Transverse colon (tissue), 4 donors: ENCODE measurements around the gene TMEM131L. TPM values are rescaled to one million over a fixed set of nuclear protein-coding genes. Genes with fewer than 3 reads are reported as not detected.

Source experiments
- DNase-seq: peaks from one replicate; pipeline ENCODE4 v3.0.0-alpha.2; 2019
- H3K27ac ChIP-seq, 4 donors: fragments of 200-600 bp; sonication (generic); 2 replicates each; pipeline ENCODE4 v1.5.1; 2016 to 2018; ENCODE audit warnings: inconsistent platforms in 4 of 4
- H3K27me3 ChIP-seq: fragments of 200-600 bp; sonication (generic); 2 replicates; pipeline ENCODE4 v1.5.1; 2017; ENCODE audit warnings: inconsistent platforms
- H3K36me3 ChIP-seq, 4 donors: fragments of 200-600 bp; sonication (generic); 2 replicates each; pipeline ENCODE4 v1.5.1; 2017 to 2019; ENCODE audit warnings: inconsistent platforms in 4 of 4
- H3K4me1 ChIP-seq, 4 donors: fragments of 200-600 bp; sonication (generic); 2 replicates each; pipeline ENCODE4 v1.5.1; 2017 to 2020; ENCODE audit warnings: inconsistent platforms in 4 of 4
- H3K4me3 ChIP-seq, 4 donors: fragments of 200-600 bp; sonication (generic); 1 replicate in 1 of 4; 2 replicates in 3 of 4; pipeline versions ENCODE4 v1.5.1 to v1.6.1; 2017 to 2019; ENCODE audit warnings: inconsistent platforms in 4 of 4
- H3K9me3 ChIP-seq, 2 donors: fragments of 200-600 bp; sonication (generic); 2 replicates each; pipeline ENCODE4 v1.5.1; 2017 to 2019; ENCODE audit warnings: inconsistent platforms in 2 of 2
- EP300 ChIP-seq: sonication (generic); formaldehyde crosslinking; IDR thresholded peaks from one replicate; pipeline ENCODE4 v1.6.1; 2017; ENCODE audit warnings: antibody characterized with exemption, low read depth
- POLR2A ChIP-seq: fragments of 450-650 bp; IDR thresholded peaks from one replicate; pipeline ENCODE4 v1.6.1; 2016; ENCODE audit warnings: antibody characterized with exemption, mild to moderate bottlenecking, moderate library complexity
- POLR2AphosphoS5 ChIP-seq, 3 donors: sonication (generic); formaldehyde crosslinking; IDR thresholded peaks; one replicate each; pipeline ENCODE4 v1.6.1; 2016; ENCODE audit warnings: antibody characterized with exemption in 3 of 3
- WGBS, 2 donors: methylation state at CpG; one replicate each; pipeline ENCODE4 v1.1.5; 2018; ENCODE audit warnings: low coverage in 1 of 2; 5-methylcytosine and 5-hydroxymethylcytosine counted together
- in situ Hi-C, 4 donors: fragments of 200-750 bp; cut with MboI; loops; one replicate each; pipeline versions ENCODE4 v1.15.0 to v1.15.1; 2017; ENCODE audit warnings: low sequenced_read_pairs in 3 of 4, low pct_ligation_motif_present in 1 of 4, low pct_unique_long_range_greater_than_20kb in 1 of 4
- intact Hi-C: fragments of 100-400 bp; cut with DNase I; formaldehyde crosslinking; loops from one replicate; pipeline ENCODE4 v1.15.1; 2023; ENCODE audit warnings: low total_unique reads
- total RNA-seq, 4 donors: library from RNA; depleted of rRNA; stranded (reverse); fragments of >200 nt; gene quantifications; one replicate each; pipeline ENCODE4 v1.1.0, GENCODE V29; 2016
- TF ChIP-seq, protein P1 (sequence below), 5 experiments: fragments of 200-600 bp in 3 of 5; fragments of 450-650 bp in 2 of 5; sonication (generic) in 3 of 5; IDR thresholded peaks; 1 replicate in 2 of 5; 2 replicates in 3 of 5; pipeline ENCODE4 v1.5.1; 2016 to 2017; ENCODE audit warnings: antibody characterized with exemption in 5 of 5, inconsistent platforms in 3 of 5, mild to moderate bottlenecking in 2 of 5, moderate library complexity in 1 of 5

TMEM131L gene
- total RNA-seq, 4 donors from 2014 or later = 5.2 to 14.8 (median 8.3) TPM

DNA sequence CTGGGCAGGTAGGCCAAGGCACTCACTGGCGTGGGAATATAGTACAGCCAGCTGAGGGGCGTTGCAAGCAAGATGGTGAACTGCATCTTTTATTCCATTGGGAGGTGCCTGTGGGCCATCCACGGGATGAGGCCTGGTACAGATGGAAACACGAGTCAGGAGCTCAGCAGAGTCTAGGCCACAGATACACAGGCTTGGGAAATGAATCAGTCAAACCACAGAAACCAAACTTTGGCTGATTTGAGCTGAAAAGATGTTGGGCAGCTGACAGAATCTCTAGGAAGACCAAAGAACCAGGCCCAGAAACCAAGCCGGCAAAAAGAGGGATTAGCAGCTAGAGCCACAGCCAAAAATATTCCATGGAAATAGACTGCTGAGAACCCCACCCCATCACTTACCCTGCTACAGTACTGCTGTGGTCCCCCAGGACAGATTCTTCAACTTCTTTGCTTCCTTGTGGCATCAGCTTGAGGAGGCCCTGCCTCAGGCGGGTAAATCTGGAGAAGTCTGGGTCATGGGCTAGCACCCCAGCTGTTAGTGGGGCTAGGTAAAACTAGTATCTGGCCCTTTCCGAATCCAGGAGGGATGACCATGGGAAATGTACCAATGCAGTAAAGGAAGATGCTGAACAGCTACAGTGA, 75.4 kb downstream of the TMEM131L start:
- H3K36me3 ChIP-seq = no peaks in the 10 kb centered on the region
- H3K27me3 ChIP-seq = no peaks in the 10 kb centered on the region
- DNase-seq = no peak
- in situ Hi-C loops (no loop called here), intact Hi-C loops (no loop called here)
- H3K4me3 ChIP-seq = no peak overlapping the region
- peaks cover 0 to 15% (median 0%) of the 10 kb centered on the region in 4 donors for H3K4me1 ChIP-seq
- WGBS, 2 donors = 80 to 86% methylated on average over 6 to 7 of the region's 7 CpGs
- TF ChIP-seq EP300 (no peak), POLR2AphosphoS5 (IDR thresholded peaks at IDR 0.05) (no peak), POLR2A (no peak)
- TF ChIP-seq, protein P1, sequence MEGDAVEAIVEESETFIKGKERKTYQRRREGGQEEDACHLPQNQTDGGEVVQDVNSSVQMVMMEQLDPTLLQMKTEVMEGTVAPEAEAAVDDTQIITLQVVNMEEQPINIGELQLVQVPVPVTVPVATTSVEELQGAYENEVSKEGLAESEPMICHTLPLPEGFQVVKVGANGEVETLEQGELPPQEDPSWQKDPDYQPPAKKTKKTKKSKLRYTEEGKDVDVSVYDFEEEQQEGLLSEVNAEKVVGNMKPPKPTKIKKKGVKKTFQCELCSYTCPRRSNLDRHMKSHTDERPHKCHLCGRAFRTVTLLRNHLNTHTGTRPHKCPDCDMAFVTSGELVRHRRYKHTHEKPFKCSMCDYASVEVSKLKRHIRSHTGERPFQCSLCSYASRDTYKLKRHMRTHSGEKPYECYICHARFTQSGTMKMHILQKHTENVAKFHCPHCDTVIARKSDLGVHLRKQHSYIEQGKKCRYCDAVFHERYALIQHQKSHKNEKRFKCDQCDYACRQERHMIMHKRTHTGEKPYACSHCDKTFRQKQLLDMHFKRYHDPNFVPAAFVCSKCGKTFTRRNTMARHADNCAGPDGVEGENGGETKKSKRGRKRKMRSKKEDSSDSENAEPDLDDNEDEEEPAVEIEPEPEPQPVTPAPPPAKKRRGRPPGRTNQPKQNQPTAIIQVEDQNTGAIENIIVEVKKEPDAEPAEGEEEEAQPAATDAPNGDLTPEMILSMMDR (IDR thresholded peaks at IDR 0.05) = no peak
- no peaks in the 10 kb centered on the region for H3K9me3 ChIP-seq
- no peak overlapping the region for H3K27ac ChIP-seq

DNA sequence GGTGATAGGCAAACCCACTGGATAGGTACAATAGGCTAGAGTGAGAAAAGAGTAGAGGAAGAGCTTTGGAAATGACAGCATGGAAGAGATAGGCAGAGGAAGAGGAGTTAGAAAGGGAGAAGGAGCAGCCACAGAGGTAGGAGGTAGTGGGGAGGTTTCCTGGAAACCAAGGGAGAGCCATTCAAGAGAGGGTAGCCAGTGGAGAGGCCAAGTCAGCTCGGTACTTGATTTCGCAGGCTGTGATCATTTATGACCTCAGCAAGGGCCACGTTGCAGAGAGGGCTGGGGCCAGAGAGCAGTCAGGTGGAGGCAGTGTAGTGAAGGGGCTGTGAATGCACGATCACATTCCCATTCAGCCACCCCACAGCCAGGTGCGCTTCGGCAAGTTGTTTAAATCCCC, 76.0 kb downstream of the TMEM131L start:
- in situ Hi-C loops (no loop called here), intact Hi-C loops (no loop called here)
- Histone ChIP-seq H3K4me3 (no peak overlapping the region), H3K9me3 (no peaks in the 10 kb centered on the region), H3K36me3 (no peaks in the 10 kb centered on the region), H3K4me1 (peaks cover 0 to 15% (median 0%) of the 10 kb centered on the region in 4 donors), H3K27me3 (no peaks in the 10 kb centered on the region), H3K27ac (no peak overlapping the region)
- DNase-seq = no peak
- WGBS, 2 donors = 82% methylated on average over 6 of the region's 6 CpGs; no CpG with 5 or more reads in 1 of the 2 donors
- TF ChIP-seq, protein P1 (IDR thresholded peaks at IDR 0.05) = no peak
- TF ChIP-seq EP300 (no peak), POLR2AphosphoS5 (IDR thresholded peaks at IDR 0.05) (no peak), POLR2A (no peak)

DNA sequence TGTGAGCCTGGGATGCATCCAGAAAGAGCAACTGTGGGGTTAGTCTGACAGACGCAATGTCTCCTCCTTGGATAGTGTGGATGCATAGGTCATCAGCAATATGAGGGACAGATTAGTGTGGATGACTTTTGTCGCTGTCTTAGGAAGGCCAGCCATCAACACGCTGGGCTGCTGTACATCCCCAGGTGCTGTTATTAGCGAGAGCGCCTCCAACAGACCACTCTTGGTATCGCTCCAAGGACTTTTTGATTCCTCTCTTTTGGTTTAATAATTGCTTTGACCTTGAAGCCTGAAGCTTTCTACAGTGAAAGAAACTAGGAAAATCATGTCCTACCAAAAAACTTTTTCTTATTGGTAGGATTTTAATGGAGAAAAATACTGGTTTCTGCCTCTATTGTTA, 76.7 kb downstream of the TMEM131L start:
- Histone ChIP-seq H3K4me3 (no peak overlapping the region), H3K9me3 (no peaks in the 10 kb centered on the region), H3K27ac (no peak overlapping the region), H3K27me3 (no peaks in the 10 kb centered on the region), H3K36me3 (no peaks in the 10 kb centered on the region), H3K4me1 (peaks cover 0 to 14% (median 0%) of the 10 kb centered on the region in 4 donors)
- TF ChIP-seq POLR2AphosphoS5 (IDR thresholded peaks at IDR 0.05) (no peak), POLR2A (no peak), EP300 (no peak)
- TF ChIP-seq, protein P1 (IDR thresholded peaks at IDR 0.05) = no peak
- intact Hi-C loops = no loop called here
- 92 to 95% methylated on average over 4 to 6 of the region's 6 CpGs for WGBS, 2 donors
- in situ Hi-C loops = no loop called here
- DNase-seq = no peak

DNA sequence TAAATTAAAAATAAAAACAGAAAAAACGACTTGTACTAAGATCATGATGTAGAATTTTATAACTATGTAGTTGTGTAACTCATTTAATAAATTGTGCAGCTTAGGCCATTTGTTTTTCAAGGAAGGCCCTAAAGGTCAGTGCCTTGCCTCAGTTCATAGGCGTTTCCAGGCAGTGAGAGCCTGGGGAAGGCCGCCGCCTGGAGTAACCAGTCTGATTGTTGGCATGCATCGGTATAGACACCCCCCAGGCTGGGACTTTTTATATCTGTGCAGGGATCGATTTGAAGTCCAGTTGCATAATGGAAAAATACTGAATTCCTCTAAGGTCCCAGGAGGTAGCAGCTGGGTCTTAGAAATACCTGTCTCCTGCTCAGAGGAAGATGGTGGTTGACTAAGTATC, 77.2 kb downstream of the TMEM131L start:
- peaks cover 0 to 9% (median 0%) of the 10 kb centered on the region in 4 donors for H3K4me1 ChIP-seq
- H3K4me3 ChIP-seq = no peak overlapping the region
- WGBS, 2 donors = 50 to 81% methylated on average over 2 to 6 of the region's 6 CpGs
- intact Hi-C loops = no loop called here
- H3K9me3 ChIP-seq = no peaks in the 10 kb centered on the region
- in situ Hi-C loops = no loop called here
- DNase-seq = no peak
- no peak for TF ChIP-seq EP300
- TF ChIP-seq, protein P1 (IDR thresholded peaks at IDR 0.05) = no peak
- TF ChIP-seq POLR2AphosphoS5 (IDR thresholded peaks at IDR 0.05) = no peak
- no peak for TF ChIP-seq POLR2A
- H3K36me3 ChIP-seq = no peaks in the 10 kb centered on the region
- no peaks in the 10 kb centered on the region for H3K27me3 ChIP-seq
- no peak overlapping the region for H3K27ac ChIP-seq
